ENCODE data around the gene DNER. TPM values are rescaled to one million over a fixed set of nuclear protein-coding genes. Genes with fewer than 3 reads are reported as not detected.
"Not testable (repeated sequence)": the region's sequence is repeated elsewhere in the genome, so short reads cannot be mapped to it uniquely, and the experiment has no call there.

Gene DNER
- total RNA-seq, 2 donors from 2014 or later, result 0.40 to 1.3 TPM

- ATAC-seq; DNase-seq; intact Hi-C loops (cut with DNase I, micrococcal nuclease): not testable (repeated sequence)
Observed at GRCh38 chr2:229723192-229723591, 8.8 kb upstream of the DNER start.

GRCh38 chr2:229719926-229720647, 5.7 kb upstream of the DNER start:
- DNase-seq (no peak), ATAC-seq (no peak)
- intact Hi-C loops (cut with DNase I, micrococcal nuclease), result no loop called here

- ATAC-seq (no peak), DNase-seq (no peak)
- intact Hi-C loops (cut with DNase I, micrococcal nuclease), result no loop called here
Observed at GRCh38 chr2:229718057-229718456, 3.7 kb upstream of the DNER start.

GRCh38 chr2:229715895-229716507, 1.6 kb upstream of the DNER start:
- ATAC-seq (no peak), DNase-seq (peak in 1 of 2 donors; percentile 37)
- intact Hi-C loops (cut with DNase I, micrococcal nuclease), result no loop called here

- intact Hi-C loops (cut with DNase I, micrococcal nuclease), result no loop called here
- peak in 1 of 2 donors; percentile 55 for DNase-seq
- peak; percentile 87 for ATAC-seq
Observed at GRCh38 chr2:229714736-229715541, 584 bp upstream of the DNER start.

GRCh38 chr2:229713371-229714079, 830 bp downstream of the DNER start:
- ATAC-seq (peak; percentile 33), DNase-seq (peak in 1 of 2 donors; percentile 6)
- intact Hi-C loops (cut with DNase I, micrococcal nuclease), result no loop called here

GRCh38 chr2:229712136-229712535, 2.2 kb downstream of the DNER start:
- intact Hi-C loops (cut with DNase I, micrococcal nuclease), result no loop called here
- ATAC-seq (no peak), DNase-seq (no peak)

- DNase-seq (no peak), ATAC-seq (no peak)
- intact Hi-C loops (cut with DNase I, micrococcal nuclease), result no loop called here
Observed at GRCh38 chr2:229708335-229708734, 6.0 kb downstream of the DNER start.

GRCh38 chr2:229703909-229704630, 10.3 kb downstream of the DNER start:
- DNase-seq, result no peak
- intact Hi-C loops (cut with DNase I, micrococcal nuclease), result no loop called here
- ATAC-seq, result no peak

- no peak for ATAC-seq
- intact Hi-C loops (cut with DNase I, micrococcal nuclease), result no loop called here
- no peak for DNase-seq
Observed at GRCh38 chr2:229701716-229702115, 12.6 kb downstream of the DNER start.

- ATAC-seq, result no peak
- DNase-seq, result no peak
- intact Hi-C loops (cut with DNase I, micrococcal nuclease), result no loop called here
Observed at GRCh38 chr2:229701062-229701461, 13.3 kb downstream of the DNER start.

- ATAC-seq (no peak), DNase-seq (no peak)
- intact Hi-C loops (cut with DNase I, micrococcal nuclease), result no loop called here
Observed at GRCh38 chr2:229695961-229696360, 18.4 kb downstream of the DNER start.

- intact Hi-C loops (cut with DNase I, micrococcal nuclease); ATAC-seq: not testable (repeated sequence)
Observed at GRCh38 chr2:229693845-229694244, 20.5 kb downstream of the DNER start.

GRCh38 chr2:229691631-229692030, 22.7 kb downstream of the DNER start:
- intact Hi-C loops (cut with DNase I, micrococcal nuclease), result no loop called here
- DNase-seq (no peak), ATAC-seq (no peak)

More at GRCh38 chr2:229693845-229694244, 20.5 kb downstream of the DNER start:
- DNase-seq, result not testable (repeated sequence)

- intact Hi-C loops (cut with DNase I, micrococcal nuclease), result no loop called here
- ATAC-seq, result no peak
- no peak for DNase-seq
Observed at GRCh38 chr2:229689307-229689839, 25.0 kb downstream of the DNER start.

- intact Hi-C loops (cut with DNase I, micrococcal nuclease), result no loop called here
- DNase-seq, result no peak
- no peak for ATAC-seq
Observed at GRCh38 chr2:229688141-229688540, 26.2 kb downstream of the DNER start.

- ATAC-seq (no peak), DNase-seq (no peak)
- intact Hi-C loops (cut with DNase I, micrococcal nuclease), result no loop called here
Observed at GRCh38 chr2:229686122-229686919, 28.0 kb downstream of the DNER start.
